Measurements from ENCODE around the gene SMOC1.

- no peak for TF ChIP-seq CTCF (IDR thresholded peaks at IDR 0.05; ENCODE audit: borderline replicate concordance, extremely low read depth, low read length, poor library complexity, severe bottlenecking)
- TF ChIP-seq EZH2 (IDR thresholded peaks at IDR 0.05; ENCODE audit: borderline replicate concordance, low read depth, low read length, severe bottlenecking), result no peak
Observed at GRCh38 chr14:69973846-69974245, 94.6 kb downstream of the SMOC1 start.
